NCI-H345 treated with DMSO at 0.1 percent for 48 hours (cell line): ENCODE data around the gene ROS1.

ENCODE experiments used
- DNase-seq: peaks from one replicate; lab custom pipeline; 2025; ENCODE audit not compliant: unreplicated experiment; lab: John Stamatoyannopoulos, UW

The ROS1 gene

GRCh38 chr6:117441824-117442264 lies 16.1 kb upstream of the ROS1 start:
- no peak for DNase-seq

DNA sequence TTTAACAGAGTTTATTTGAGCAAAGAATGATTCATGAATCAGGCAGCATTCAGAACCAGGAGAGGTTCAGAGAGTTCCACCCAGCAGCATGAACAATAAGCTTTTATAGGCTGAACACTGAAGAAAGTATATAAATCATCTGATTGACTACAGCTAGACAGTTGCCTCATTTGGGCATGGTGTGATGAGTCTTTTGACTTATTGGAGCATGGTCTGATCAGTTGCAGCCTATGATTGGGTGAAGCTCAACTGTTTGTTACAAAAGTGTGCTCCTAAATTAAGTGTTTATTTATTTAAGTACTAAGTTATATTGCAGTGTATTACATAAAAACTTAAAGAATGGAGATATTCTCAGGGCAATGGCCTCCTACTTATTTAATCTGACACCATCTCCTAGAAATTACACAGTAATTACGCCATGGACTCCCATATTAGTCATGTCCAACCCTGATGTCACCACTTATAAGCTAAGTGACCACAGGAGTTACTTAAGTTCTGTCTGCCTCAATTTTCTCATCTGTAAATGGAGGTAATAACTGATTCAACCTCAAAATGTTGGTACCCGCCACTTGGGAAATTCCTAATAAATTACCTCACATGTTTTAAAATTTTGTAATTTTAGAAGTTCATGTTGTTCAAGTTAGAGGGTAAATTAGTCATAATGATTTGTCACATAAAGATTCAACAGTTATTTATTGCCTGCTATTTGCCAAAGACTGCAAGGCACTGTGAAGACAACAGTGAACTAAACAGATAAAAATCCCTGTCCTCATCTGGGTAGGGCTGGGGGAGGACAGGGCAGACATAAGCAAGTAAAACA lies 15.2 kb upstream of the ROS1 start:
- DNase-seq: no peak

DNA sequence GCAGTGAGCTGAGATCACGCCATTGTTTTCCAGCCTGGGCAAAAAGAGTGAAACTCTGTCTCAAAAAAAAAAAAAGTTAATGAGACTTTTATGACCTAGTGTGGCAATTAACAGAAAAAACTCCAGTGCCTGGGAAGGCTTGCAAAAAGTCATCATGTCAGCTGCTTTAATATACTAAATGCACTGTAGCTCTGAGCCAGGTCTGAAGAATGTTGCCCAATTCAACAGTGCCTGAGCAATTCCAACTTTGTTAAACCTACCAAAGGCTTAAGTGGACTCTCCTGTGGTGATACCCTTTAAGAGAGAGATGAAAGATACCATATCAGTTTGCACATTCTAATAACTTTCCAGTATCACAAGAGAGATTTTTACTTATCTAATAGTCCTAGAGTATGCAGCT lies 6.5 kb upstream of the ROS1 start:
- no peak for DNase-seq

- no peak for DNase-seq
Observed at GRCh38 chr6:117423754-117424153, 2.0 kb downstream of the ROS1 start.

GRCh38 chr6:117418320-117418719 lies 7.4 kb downstream of the ROS1 start:
- no peak for DNase-seq

DNA sequence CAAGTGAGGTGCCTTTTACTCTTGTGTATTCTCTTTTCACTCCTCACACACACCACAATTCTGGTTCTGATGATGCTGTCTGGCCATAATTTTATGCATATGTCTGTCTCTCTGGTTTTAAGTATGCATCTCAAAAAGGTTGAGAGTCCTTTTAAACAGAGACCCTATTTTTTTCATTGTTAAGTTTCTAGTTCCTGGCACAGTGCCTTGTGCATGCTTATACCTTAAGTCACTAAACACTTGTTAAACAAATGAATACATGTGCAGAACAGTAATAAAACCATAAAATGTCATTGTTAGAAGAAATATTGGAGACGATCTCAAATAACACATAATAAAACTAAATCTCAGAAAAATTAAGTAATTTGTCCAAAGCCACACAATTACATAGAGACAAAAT lies 7.9 kb downstream of the ROS1 start:
- DNase-seq: no peak

- DNase-seq: no peak
Observed at GRCh38 chr6:117414770-117415169, 11.0 kb downstream of the ROS1 start.

- no peak for DNase-seq
Observed at GRCh38 chr6:117411474-117411873, 14.3 kb downstream of the ROS1 start.

GRCh38 chr6:117409863-117410262 lies 15.9 kb downstream of the ROS1 start:
- no peak for DNase-seq

GRCh38 chr6:117409420-117409819 lies 16.3 kb downstream of the ROS1 start:
- DNase-seq: no peak

GRCh38 chr6:117404548-117404947 lies 21.2 kb downstream of the ROS1 start:
- DNase-seq: no peak

DNA sequence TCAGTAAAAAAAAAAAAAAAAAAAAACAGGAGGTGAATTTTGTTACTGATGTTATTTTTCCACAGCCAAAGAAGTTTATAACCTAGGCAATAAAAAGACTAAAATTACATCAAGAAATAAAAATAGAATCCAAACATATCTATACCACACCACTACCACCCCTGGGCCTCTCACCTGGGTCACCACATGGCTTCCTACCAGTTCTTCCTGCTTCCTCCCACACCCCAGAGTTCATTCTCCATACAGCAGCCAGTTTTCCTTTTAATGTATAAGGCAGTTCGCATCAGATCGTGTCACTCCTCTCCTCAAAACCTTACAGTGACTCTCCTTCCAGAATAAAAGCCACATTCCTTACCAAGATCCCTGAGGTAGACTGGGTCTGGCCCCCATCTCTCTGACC lies 23.9 kb downstream of the ROS1 start:
- DNase-seq: no peak

DNA sequence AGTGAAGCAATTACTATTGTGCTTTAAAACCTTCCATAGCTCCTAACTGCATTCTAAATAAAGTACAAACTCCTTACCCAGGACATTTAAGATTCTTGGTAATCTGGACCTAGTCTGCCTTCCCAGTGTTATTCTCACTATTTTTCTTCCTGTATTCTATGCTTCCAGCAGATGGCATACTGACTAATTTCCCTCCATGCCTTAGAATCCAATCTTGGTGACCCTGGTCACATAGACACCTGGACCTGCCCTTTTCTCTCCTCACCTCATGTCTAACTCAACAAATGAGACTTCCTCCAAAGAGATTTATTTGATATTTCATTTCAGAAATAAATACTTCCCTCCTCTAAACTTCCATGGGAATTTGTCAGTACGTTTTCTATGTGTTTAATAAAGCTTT lies 25.8 kb downstream of the ROS1 start:
- DNase-seq: no peak

DNA sequence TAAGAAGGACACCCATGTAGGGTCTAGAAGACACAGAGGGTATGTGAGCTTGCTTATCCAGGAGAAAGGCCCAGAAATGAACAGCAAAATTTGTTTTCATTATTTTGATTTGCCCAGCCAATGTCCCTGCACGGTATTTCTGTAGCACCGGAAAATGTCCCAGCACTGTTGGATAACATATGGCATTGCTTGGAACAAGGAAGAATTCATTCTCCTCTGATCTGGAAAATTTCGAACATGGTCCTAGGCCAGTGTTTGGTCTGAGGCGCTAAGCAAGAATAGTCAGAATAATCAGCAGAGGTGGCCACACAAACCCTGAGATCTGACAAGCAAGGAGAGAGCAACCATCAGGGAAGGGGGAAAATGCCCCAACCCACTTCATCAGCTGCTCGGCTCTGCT lies 26.6 kb downstream of the ROS1 start:
- DNase-seq: no peak

- DNase-seq: no peak
Observed at GRCh38 chr6:117397536-117398227, 28.1 kb downstream of the ROS1 start.

GRCh38 chr6:117396228-117396627 lies 29.5 kb downstream of the ROS1 start:
- DNase-seq: no peak

GRCh38 chr6:117395164-117395563 lies 30.6 kb downstream of the ROS1 start:
- DNase-seq: no peak

- no peak for DNase-seq
Observed at GRCh38 chr6:117393045-117393444, 32.7 kb downstream of the ROS1 start.

DNA sequence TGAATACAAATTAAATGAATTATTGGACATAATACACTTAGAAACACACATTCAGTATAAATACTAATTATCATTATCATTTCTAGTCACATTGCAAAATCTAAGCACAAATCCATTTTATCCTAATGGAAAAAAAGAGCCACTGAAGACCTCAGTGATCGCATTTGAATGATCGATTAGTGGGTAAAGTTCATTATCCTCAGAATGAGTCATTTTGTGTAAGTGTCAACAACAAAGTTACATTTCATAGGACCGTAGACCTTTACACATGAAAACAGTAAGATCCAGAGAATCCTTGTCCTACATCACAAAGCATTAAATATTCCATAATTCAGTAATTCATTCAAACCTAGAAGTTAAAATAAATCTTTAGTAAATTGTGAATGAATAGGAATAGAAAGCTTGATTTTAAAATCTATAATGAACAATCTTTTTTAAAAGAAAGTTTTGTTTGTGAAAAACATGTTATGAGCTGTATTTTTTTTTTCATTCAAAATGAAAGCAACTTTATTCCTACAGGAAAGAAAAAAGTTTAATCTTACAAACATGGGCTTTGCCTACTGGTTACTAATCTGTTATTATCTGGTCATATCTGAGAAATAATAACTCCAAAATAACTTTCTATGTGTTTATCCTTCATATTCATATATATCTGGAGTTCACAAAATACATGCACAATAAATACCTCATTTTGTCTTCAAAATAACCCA lies 33.7 kb downstream of the ROS1 start:
- DNase-seq: no peak

DNA sequence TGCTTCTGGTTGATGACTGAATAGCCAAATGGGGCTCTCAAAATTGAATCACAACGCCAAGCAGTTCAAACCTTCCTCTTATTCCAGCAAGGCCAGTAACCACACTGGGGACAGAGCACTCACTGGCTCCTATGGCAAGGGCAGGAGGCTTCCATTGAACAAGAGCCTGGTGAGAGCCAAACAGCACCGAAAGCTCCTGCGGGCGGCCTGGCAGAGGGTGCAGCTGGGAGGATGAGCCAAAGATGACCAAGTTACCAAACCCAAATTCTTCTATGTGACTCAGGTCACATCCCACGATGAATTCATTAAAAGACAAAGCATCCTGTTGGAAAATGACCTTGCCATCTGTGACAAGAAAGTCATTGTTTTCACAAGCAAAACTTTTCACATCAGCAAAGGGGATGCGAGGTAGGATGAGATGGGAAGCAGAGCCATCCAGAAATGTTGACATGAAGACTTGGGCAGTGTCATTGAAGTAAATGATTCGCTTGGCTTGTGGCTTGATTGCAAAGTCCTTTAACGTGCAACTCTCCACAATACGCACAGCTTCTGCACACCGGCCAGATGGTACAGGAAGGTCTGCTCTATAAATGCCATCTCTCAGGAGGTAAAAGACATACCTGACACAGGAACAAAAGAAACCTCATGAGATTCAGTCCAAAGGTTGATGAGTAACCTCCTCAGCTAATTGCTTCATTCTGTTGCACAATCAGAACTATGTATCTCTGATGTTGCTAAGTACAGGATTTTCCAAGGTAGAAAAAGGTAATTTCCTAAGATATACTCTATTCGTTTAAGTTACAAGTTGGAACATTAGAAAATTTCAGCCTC lies 36.3 kb downstream of the ROS1 start:
- no peak for DNase-seq

DNA sequence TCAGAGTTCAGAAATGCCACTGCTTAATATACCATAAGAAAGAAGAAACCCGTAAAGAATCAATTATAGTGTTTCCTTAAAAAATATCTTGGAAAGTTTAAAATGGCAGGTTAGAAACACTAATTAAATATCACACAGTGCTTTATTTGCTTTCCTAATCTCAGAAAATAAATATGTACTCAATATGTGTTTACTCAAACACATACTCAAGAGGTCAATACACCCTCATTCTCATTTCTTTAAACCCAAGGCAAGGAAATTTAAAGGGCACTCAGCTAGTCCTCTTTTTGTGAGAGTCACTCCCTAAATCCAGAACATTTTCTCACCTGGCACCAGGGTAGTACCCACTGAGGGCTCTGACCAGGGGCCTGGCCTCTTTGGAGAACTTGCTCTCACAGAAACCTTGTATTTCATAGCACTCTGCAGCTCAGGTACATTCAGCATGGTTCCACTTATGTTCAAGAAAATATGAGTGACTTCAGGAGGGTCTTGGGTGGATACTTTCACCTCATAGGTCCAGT lies 38.2 kb downstream of the ROS1 start:
- no peak for DNase-seq
